Activated naive CD4-positive, alpha-beta T cell treated with anti-CD3 and anti-CD28 coated beads, Interleukin-2, amount 50 U/mL, for 72 hours (primary cell): ENCODE data around the gene IGFLR1. TPM values are rescaled to one million over a fixed set of nuclear protein-coding genes. Genes with fewer than 3 reads are reported as not detected.

ENCODE experiments used
- ATAC-seq, 2 donors: fragments of 150-1000 bp; cut with Tn5 transposase; 2 replicates each; pipeline ENCODE4 v1.10.0; 2021; ENCODE audit warnings: mild to moderate bottlenecking in 2 of 2, moderate library complexity in 2 of 2
- DNase-seq, 2 donors: peaks; one replicate each; pipeline ENCODE4 v3.0.0; 2021 to 2022; ENCODE audit warnings: low spot score in 2 of 2
- H3K27ac Mint-ChIP-seq, 2 donors: one replicate each; pipeline ENCODE4 v1.8.0; 2022; ENCODE audit warnings: mild to moderate bottlenecking in 2 of 2, mixed read lengths in 2 of 2
- H3K36me3 Mint-ChIP-seq, 2 donors: one replicate each; pipeline ENCODE4 v1.8.0; 2022; ENCODE audit warnings: mixed read lengths in 2 of 2
- H3K9me3 Mint-ChIP-seq, 2 donors: one replicate each; pipeline ENCODE4 v1.8.0; 2022; ENCODE audit warnings: mixed read lengths in 2 of 2
- total RNA-seq, 2 donors: library from RNA; stranded (reverse); gene quantifications; one replicate each; pipeline ENCODE4 v1.2.3, GENCODE V29; 2022

The IGFLR1 gene
- total RNA-seq, 2 donors from 2014 or later = 74.6 to 245 TPM

GRCh38 chr19:35689836-35690235 lies 52.4 kb downstream of the IGFLR1 start:
- Mint-ChIP-seq H3K36me3 (no peaks in the 10 kb centered on the region), H3K27ac (no peak overlapping the region), H3K9me3 (no peaks in the 10 kb centered on the region)
- ATAC-seq (no peak), DNase-seq (no peak)

Other genes with a start within 250 kb of the IGFLR1 start
- 1 to 10 TPM in 1 of 2 donors, under 1 TPM in 1; 0.46 to 3.6 TPM for gene DMKN, start 228.8 kb downstream of the IGFLR1 start, total RNA-seq
- not detected for gene SBSN, start 214.1 kb downstream of the IGFLR1 start, total RNA-seq
- not detected for gene GAPDHS, start 209.0 kb downstream of the IGFLR1 start, total RNA-seq
- gene TMEM147, start 196.8 kb downstream of the IGFLR1 start, total RNA-seq = 10 to 100 TPM; 44.1 to 69.1 TPM
- not detected for gene ATP4A, start 178.8 kb downstream of the IGFLR1 start, total RNA-seq
- gene PMIS2, start 156.3 kb downstream of the IGFLR1 start, total RNA-seq = not detected
- 10 to 100 TPM; 44.2 to 44.5 TPM for gene HAUS5, start 129.7 kb downstream of the IGFLR1 start, total RNA-seq
- 10 to 100 TPM; 69.3 to 79.0 TPM for gene RBM42, start 113.4 kb downstream of the IGFLR1 start, total RNA-seq
- gene ETV2, start 100.7 kb downstream of the IGFLR1 start, total RNA-seq = under 1 TPM; 0.62 to 0.77 TPM
- 100 to 1,000 TPM; 445 to 472 TPM for gene COX6B1, start 94.1 kb downstream of the IGFLR1 start, total RNA-seq
- gene UPK1A, start 75.9 kb downstream of the IGFLR1 start, total RNA-seq = 1 to 10 TPM in 1 of 2 donors, not detected in 1; 4.4 TPM
- gene ZBTB32, start 37.9 kb downstream of the IGFLR1 start, total RNA-seq = 100 to 1,000 TPM; 181 to 198 TPM
- 100 to 1,000 TPM in 1 of 2 donors, 10 to 100 TPM in 1; 54.6 to 200 TPM for gene KMT2B, start 24.4 kb downstream of the IGFLR1 start, total RNA-seq
- 10 to 100 TPM; 33.8 to 69.0 TPM for gene U2AF1L4, start 3.0 kb upstream of the IGFLR1 start, total RNA-seq
- gene PSENEN, start 3.2 kb upstream of the IGFLR1 start, total RNA-seq = 10 to 100 TPM; 43.2 to 49.4 TPM
- 10 to 100 TPM; 11.2 to 25.0 TPM for gene LIN37, start 6.1 kb upstream of the IGFLR1 start, total RNA-seq
- gene HSPB6, start 14.6 kb upstream of the IGFLR1 start, total RNA-seq = under 1 TPM; 0.32 to 0.99 TPM
- gene PROSER3, start 15.7 kb upstream of the IGFLR1 start, total RNA-seq = 10 to 100 TPM; 28.3 to 49.4 TPM
- 100 to 1,000 TPM in 1 of 2 donors, 10 to 100 TPM in 1; 38.7 to 106 TPM for gene ARHGAP33, start 33.1 kb upstream of the IGFLR1 start, total RNA-seq
- gene PRODH2, start 70.4 kb upstream of the IGFLR1 start, total RNA-seq = not detected
- under 1 TPM in 1 of 2 donors, not detected in 1; 0.10 TPM for gene NPHS1, start 110.1 kb upstream of the IGFLR1 start, total RNA-seq
- 1 to 10 TPM; 1.2 to 3.3 TPM for gene KIRREL2, start 114.5 kb upstream of the IGFLR1 start, total RNA-seq
- gene APLP1, start 126.1 kb upstream of the IGFLR1 start, total RNA-seq = 1 to 10 TPM; 2.9 to 9.3 TPM
- gene NFKBID, start 158.1 kb upstream of the IGFLR1 start, total RNA-seq = 100 to 1,000 TPM in 1 of 2 donors, 10 to 100 TPM in 1; 58.9 to 144 TPM
- gene HCST, start 160.1 kb upstream of the IGFLR1 start, total RNA-seq = 10 to 100 TPM; 40.0 to 48.5 TPM
- under 1 TPM in 1 of 2 donors, not detected in 1; 0.75 TPM for gene TYROBP, start 165.8 kb upstream of the IGFLR1 start, total RNA-seq
- 10 to 100 TPM in 1 of 2 donors, 1 to 10 TPM in 1; 6.4 to 10.1 TPM for gene LRFN3, start 193.9 kb upstream of the IGFLR1 start, total RNA-seq